ENCODE data around the gene LDLR.

GRCh38 chr19:11069561-11069960, 19.7 kb upstream of the LDLR start:
- TF ChIP-seq CTCF (conservative IDR thresholded peaks at IDR 0.05; ENCODE audit: low read length): no peak
- TF ChIP-seq EZH2phosphoT487 (IDR thresholded peaks at IDR 0.05; ENCODE audit: borderline replicate concordance, low read depth, low read length): no peak

Measured in OCI-LY7 (cell line).